GM19193 (cell line): ENCODE results near the gene ACOD1.

Experiments
- POLR2A ChIP-seq: IDR thresholded peaks from 4 replicates; pipeline ENCODE4 v1.6.1; 2011; ENCODE audit not compliant: insufficient read depth, insufficient read length; ENCODE audit errors: extremely low read depth

Gene ACOD1

DNA sequence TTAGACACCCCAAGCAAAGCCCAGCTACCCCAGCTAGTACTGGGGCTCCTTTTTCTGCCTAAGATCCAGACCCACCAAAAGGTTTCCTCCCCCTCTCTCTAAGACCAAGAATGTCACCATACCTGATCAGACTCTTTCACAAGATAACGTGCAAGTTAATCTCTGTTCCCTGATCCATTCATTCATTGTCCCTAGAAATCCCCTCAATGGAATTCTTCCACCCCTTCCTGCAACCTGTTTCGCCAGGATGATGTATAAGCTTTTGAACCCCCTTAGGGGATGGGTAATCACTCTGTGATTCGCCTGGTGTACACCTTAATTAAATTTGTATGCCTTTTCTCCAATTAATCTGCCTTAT is 26.3 kb downstream of the ACOD1 start:
- no peak for TF ChIP-seq POLR2A

DNA sequence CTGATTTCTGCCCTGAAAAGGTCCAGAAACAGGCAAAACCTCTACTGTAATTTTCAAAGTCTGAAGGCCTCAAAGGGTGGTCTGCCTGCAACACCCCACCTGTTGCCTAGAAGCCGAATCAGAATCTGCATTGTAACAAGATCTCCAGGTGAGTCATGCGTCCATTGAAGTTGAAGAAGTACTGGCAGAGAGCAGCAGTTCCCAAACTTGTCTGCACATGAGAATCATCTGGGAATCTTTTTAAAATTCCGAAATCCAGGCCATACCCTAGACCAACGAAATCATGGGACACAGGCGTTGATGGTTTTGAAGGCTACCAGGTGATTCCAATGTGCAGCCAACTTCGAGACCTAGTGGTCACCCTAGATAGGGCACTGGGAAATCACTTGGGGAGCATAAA is 27.6 kb downstream of the ACOD1 start:
- TF ChIP-seq POLR2A, result no peak

DNA sequence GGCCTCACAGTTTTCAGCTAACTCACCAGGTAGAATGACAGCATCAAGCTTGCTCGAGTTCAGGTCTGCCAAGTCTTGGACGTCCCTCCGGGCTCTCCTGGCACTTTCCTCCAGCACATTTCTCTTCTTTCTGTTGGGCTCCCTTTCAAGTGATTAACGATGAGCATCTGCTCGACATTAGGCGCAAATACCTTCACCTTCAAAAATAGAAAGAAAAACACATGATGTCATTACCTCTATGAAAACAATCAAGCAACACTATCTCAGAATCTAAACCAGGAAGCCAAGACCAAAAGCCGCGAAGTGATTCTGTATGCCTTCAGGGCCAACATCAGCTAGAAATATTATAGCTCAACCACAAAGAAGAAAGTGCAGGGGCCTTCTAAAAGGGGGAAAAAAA is 28.2 kb downstream of the ACOD1 start:
- TF ChIP-seq POLR2A, result no peak

DNA sequence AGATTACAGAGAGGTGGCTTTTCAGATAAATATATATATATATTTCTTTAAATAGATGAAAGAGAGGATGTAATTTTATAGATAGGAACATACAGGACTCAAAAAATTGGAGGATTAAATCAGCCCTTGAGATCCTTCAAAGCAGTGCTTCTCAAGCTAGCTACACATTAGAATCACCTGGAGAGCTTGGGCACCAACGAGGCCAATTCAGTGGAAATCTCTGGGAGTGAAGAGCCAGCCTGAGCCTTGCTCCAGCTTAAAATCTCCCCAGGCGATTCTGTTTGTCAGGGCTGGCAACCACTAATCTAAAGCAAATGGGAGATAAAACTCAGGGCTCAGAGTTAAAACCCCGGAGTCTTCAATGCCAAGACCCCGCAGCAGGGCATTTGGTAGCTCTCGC is 28.6 kb downstream of the ACOD1 start:
- no peak for TF ChIP-seq POLR2A

DNA sequence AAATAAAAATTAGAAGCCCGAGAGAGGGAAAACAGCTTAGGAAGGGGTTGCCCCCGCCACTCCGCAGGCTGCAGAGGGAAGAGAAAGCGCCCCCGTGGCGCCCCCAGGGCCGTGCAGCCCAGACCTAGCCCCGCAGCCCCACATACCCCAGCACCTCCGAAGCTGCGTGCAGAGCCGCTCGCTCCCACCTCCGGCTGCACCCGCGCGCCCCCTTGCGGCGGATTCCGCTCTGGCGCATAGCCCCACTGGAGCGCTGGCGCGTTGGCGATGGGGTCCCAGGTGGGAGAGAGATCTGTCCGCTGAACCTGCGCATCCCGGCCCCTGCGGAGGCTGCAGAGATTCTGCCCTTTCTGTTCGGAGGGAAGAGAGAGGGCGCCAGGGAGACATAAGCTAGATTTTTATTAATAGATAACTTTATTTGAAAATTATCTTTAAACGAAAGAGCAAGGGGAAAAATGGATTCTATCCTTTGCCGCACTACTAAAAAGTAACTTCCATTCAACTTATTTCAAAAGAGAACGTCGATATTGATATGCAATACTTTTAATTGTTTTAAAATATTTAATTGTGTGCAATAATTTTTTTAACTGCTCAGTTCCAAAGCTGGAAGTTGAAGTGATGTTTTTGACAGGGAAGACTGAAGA is 31.9 kb downstream of the ACOD1 start:
- no peak for TF ChIP-seq POLR2A

DNA sequence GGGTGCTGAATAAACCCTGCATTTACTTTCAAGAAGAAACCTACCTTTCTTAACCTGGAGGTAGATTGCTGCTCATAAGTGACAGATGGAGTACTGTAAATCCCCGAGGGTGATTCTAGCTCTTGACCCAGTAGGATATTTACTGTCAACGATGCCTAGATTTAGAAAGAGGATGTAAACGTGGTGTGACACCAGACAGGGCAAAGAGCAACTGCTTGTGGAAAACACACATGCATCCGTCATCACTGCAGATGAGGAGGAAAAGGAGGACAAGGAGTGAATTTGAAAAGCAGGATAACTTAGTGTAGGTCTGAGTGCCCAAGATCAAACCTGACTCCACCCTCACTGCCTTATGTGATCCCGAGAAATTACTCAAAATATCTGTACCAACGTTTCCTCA is 33.8 kb downstream of the ACOD1 start:
- TF ChIP-seq POLR2A, result no peak

DNA sequence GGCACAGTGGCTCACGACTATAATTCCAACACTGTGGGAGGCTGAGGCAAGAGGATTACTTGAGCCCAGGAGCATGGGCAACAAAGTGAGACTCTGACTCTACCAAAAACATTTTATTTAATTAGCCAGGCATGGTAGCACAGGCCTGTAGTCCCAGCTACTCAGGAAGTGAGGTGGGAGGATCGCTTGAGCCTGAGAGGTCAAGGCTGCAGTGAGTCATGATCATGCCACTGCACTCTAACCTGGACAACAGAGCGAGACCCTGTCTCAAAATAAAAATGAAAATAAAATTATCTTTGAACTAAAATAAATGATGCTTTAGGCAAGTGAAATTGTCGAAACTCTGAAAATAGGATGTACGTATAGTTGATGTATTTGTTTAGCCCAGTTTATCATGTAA is 35.4 kb downstream of the ACOD1 start:
- TF ChIP-seq POLR2A, result no peak

DNA sequence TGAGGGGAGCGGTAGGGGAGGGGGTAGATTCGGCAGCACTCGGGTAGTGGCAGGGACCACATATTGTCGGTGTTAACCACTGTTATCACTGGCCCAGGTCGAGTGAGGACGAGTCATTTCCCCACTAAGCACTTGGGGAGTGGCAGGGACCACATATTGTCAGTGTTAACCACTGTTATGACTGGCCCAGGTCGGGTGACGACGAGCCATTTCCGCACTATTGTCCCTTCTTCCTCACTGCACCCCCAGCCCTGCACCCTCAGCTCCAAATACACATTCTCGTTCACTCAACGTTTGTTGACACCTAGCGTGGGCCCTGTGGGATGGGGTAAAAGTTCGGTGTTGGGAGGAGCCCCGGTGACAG is 43.1 kb downstream of the ACOD1 start:
- TF ChIP-seq POLR2A, result no peak

DNA sequence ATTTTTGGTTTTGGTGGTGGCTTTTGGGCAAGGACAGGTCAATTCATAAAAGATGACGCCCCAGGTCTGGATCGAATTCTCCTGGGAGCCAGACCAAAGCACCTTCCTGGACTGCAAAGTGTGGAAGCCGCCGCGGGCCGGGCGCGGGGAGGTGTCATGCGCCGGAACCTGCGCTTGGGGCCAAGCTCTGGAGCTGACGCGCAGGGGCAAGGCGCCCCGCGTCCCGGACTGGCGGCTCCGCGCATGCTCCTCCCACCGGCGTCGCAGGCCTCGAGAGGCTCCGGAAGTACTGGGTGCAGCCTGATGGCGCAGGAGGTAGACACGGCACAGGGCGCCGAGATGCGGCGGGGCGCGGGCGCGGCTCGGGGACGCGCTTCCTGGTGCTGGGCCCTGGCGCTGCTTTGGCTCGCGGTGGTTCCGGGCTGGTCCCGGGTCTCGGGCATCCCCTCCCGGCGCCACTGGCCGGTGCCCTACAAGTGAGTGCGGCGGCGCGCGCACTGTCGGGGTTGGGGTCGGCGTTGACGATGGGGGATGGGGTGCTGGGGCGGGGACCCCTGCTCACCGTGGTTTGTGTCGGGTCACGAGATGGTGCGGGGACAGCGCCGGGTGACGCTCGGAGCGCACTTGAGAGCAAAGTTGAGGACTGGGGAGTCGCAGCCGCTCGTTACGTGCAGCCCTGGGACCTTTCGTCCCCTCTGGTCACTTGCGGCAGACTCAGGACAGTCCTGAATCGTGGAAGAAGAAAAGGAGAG is 43.7 kb downstream of the ACOD1 start, which contains the start of gene CLN5:
TSS of gene CLN5 (plus strand) at position 286 of the 752 bp plus-strand sequence. CDS start at position 304, 18 bp downstream.
- peak; percentile 96 for TF ChIP-seq POLR2A

DNA sequence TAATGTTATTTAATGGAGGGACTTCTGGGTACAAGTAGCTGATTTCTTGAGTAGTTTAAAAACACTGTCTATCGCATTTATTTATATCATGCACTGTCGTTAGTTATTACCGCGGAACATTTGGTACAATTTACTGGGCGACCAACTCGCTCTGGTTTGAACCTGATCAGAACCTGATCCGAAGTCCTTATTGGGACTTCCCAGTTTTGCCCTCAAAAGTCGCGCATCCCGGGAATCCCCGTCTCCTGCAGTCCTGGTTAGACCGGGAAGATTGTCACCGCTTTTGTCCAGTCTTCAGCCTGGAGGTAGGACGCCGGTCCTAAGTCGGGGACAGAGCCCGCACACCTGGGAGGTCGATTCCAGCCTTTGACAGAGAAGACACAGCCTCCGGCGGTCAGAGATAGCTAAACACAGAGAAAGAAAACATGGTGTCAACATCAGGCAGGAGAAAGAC is 44.3 kb downstream of the ACOD1 start:
- TF ChIP-seq POLR2A, result no peak

DNA sequence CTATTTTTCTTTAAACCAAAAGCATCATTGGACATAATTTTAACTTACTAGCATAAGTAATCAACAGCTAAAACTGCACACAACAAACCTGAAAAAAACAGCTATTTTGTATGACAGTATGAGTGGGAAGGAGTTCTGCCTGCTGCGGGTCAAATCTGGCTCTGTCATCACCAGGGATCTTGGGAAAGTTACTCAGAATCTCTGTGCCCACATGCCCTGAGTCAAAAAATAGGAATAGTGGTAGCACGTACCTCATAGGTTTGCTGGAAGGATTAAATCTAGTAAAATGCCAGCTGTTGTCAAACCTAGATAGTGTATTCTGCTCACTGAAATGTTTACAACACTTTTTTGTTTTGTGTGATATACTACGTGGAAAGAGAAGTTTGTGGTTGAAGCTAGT is 44.7 kb downstream of the ACOD1 start:
- no peak for TF ChIP-seq POLR2A

DNA sequence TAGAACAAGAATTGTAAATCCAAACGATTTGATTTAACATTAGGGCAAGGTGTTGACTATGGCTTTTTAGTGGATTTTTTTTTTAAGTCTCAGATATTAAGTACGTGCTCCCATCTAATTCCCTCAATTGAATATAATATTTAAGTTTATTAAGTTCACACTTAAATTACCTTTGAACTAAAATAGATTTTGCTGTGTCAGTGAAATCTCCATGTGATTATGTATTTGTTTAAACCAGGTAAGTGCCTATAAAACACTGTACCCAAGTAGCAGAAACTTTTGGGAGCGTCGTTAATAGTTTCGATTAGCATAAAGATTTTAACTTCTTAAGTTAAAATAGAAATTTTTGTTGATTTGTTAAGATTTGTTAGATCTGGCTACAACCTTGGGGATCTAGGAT is 45.2 kb downstream of the ACOD1 start:
- no peak for TF ChIP-seq POLR2A

DNA sequence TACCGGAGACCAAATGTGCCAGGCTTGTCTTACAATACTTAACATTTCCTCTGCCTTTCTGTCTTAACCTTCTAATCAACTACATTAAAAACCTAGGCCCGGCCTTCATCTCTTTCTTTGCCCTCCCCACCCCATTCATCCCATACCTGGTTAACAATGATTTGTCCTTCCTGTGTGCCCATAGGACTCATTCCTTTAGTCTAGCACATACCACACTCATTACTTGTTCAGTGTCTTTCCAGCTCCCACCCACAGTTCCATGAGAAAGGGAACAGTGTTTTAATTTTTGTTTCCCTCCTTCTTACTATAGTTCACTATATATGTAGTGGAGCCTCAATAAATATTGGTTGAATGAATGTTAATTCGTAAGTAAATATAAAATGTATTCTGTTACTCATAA is 46.0 kb downstream of the ACOD1 start:
- TF ChIP-seq POLR2A, result no peak

DNA sequence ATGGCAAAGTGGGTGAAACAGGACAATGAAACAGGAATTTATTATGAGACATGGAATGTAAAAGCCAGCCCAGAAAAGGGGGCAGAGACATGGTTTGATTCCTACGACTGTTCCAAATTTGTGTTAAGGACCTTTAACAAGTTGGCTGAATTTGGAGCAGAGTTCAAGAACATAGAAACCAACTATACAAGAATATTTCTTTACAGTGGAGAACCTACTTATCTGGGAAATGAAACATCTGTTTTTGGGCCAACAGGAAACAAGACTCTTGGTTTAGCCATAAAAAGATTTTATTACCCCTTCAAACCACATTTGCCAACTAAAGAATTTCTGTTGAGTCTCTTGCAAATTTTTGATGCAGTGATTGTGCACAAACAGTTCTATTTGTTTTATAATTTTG is 52.2 kb downstream of the ACOD1 start:
- no peak for TF ChIP-seq POLR2A

DNA sequence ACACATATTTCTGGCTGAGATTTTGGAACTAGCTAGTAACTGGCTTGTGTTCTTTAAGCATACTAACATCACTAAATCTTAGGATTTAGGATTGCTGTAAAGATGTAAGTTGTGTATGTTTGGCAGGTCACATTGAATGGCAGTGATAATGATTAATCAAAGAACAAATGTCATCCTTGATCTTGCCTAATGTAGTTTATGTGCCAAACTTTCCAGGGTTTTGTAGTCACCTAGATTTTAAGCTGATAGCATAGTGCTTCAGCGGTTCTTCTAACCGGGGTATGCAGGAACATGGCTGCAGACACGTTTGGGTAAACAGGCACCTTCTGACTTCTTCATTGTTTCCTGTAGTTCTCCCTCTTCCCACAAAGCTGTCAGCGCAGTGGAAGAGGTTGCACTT is 53.2 kb downstream of the ACOD1 start:
- no peak for TF ChIP-seq POLR2A

DNA sequence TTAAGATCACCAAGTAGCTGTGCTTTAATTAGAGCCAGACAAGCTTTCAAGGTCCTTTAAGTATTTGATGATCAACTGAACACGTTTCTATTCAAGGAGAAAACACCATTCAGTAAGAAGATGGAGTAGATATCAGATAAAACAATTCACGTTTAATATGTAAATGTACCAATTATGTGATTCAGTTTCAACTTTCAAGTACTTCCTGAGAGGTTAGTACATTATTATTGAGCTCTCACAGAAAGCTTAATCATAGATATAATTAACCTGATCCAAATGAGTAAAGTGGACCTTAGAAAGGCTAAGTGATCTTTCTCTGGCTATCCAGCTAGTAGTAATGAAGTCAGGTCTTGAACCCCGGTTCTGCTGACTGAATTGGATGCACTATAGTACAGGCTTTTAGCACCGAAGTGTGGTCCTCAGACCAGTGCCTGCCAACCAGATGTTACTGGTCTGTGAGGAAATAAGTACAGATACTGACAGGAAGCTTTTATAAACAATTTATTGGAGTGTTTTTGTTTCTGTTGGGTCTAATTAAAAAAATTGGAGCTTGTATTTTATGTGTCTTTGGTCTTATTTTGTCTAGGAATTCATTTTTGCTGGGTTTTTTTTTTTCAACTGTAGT is 53.8 kb downstream of the ACOD1 start:
- TF ChIP-seq POLR2A, result no peak
